Keratinocyte (primary cell): Measurements from ENCODE around the gene GNB3. TPM values are rescaled to one million over a fixed set of nuclear protein-coding genes. Genes with fewer than 3 reads are reported as not detected.
A peak's percentile ranks its signal among the peaks of the same experiment; 100 is the strongest.
"Not testable (repeated sequence)": the region's sequence is repeated elsewhere in the genome, so short reads cannot be mapped to it uniquely, and the experiment has no call there.

ENCODE experiments used
- DNase-seq: peaks from one replicate; pipeline ENCODE4 v3.0.0-alpha.2; 2011; ENCODE audit warnings: low read depth, missing footprints, low spot score
- FAIRE-seq: peaks from 2 replicates; lab custom pipeline; 2011; peaks lifted over from hg19 to GRCh38; lab: Jason Lieb, UNC
- H2AFZ ChIP-seq: 2 replicates; pipeline ENCODE4 v1.6.0; 2012; ENCODE audit warnings: low read length, control low read depth, inconsistent platforms; ENCODE audit not compliant: control insufficient read depth
- H3K27ac ChIP-seq: 2 replicates; pipeline ENCODE4 v1.5.1; 2011; ENCODE audit warnings: low read length; ENCODE audit not compliant: control insufficient read depth, insufficient read depth
- H3K27me3 ChIP-seq: 3 replicates; pipeline ENCODE4 v1.6.0; 2011; ENCODE audit warnings: low read length; ENCODE audit not compliant: control insufficient read depth, insufficient read depth; ENCODE audit errors: extremely low read depth
- H3K36me3 ChIP-seq, 2 experiments: 2 replicates in 1 of 2; 3 replicates in 1 of 2; pipeline ENCODE4 v1.5.1; 2011; ENCODE audit warnings: low read length in 2 of 2, mild to moderate bottlenecking in 1 of 2; ENCODE audit not compliant: control insufficient read depth in 2 of 2, insufficient read depth in 2 of 2; ENCODE audit errors: extremely low read depth in 1 of 2
- H3K4me1 ChIP-seq: 3 replicates; pipeline ENCODE4 v1.5.1; 2011; ENCODE audit warnings: low read length; ENCODE audit not compliant: control insufficient read depth, insufficient read depth; ENCODE audit errors: extremely low read depth
- H3K4me2 ChIP-seq: 3 replicates; pipeline ENCODE4 v1.6.0; 2011; ENCODE audit warnings: low read depth, low read length; ENCODE audit not compliant: control insufficient read depth, insufficient read depth; ENCODE audit errors: extremely low read depth
- H3K4me3 ChIP-seq, 3 experiments: fragments of 200-600 bp in 1 of 3; sonication (generic) in 1 of 3; 2 replicates in 2 of 3; 3 replicates in 1 of 3; pipeline ENCODE4 v1.5.1; 2011 to 2016; ENCODE audit warnings: low read length in 3 of 3, mild to moderate bottlenecking in 3 of 3, control low read depth in 2 of 3, inconsistent platforms in 1 of 3, low read depth in 1 of 3, mixed read lengths in 1 of 3, mixed run types in 1 of 3, moderate library complexity in 1 of 3; ENCODE audit not compliant: control insufficient read depth in 2 of 3, insufficient read depth in 2 of 3; ENCODE audit errors: extremely low read depth in 1 of 3
- H3K79me2 ChIP-seq: 2 replicates; pipeline ENCODE4 v1.6.0; 2012; ENCODE audit warnings: low read length; ENCODE audit not compliant: control insufficient read depth, insufficient read depth
- H3K9ac ChIP-seq: 3 replicates; pipeline ENCODE4 v1.6.0; 2011; ENCODE audit warnings: low read length; ENCODE audit not compliant: control insufficient read depth, insufficient read depth; ENCODE audit errors: extremely low read depth
- H3K9me1 ChIP-seq: 3 replicates; pipeline ENCODE4 v1.6.0; 2011; ENCODE audit warnings: low read length; ENCODE audit not compliant: control insufficient read depth, insufficient read depth; ENCODE audit errors: extremely low read depth
- H3K9me3 ChIP-seq: 2 replicates; pipeline ENCODE4 v1.5.1; 2012; ENCODE audit warnings: low read depth, low read length; ENCODE audit not compliant: control insufficient read depth
- H4K20me1 ChIP-seq: 3 replicates; pipeline ENCODE4 v1.6.0; 2011; ENCODE audit warnings: low read length; ENCODE audit not compliant: control insufficient read depth, insufficient read depth; ENCODE audit errors: extremely low read depth
- CTCF ChIP-seq, 3 experiments: IDR thresholded peaks in 1 of 3; conservative IDR thresholded peaks in 1 of 3; optimal IDR thresholded peaks in 1 of 3; 2 replicates in 2 of 3; 3 replicates in 1 of 3; pipeline versions ENCODE3 to v1.5.1; 2011; ENCODE audit warnings: low read length in 3 of 3, mild to moderate bottlenecking in 3 of 3, moderate library complexity in 2 of 3, control low read depth in 1 of 3, inconsistent platforms in 1 of 3; ENCODE audit not compliant: insufficient read depth in 2 of 3; ENCODE audit errors: extremely low read depth in 1 of 3
- EZH2 ChIP-seq: IDR thresholded peaks from one replicate; pipeline ENCODE4 v1.6.1; 2012; ENCODE audit warnings: inconsistent platforms, mild to moderate bottlenecking, low read length, moderate library complexity
- dilution Hi-C: fragments of 300-500 bp; cut with MboI; formaldehyde crosslinking; loops from one replicate; pipeline ENCODE4 v1.7.0; 2020; ENCODE audit warnings: low sequenced_read_pairs; ENCODE audit not compliant: extremely low pct_ligation_motif_present
- polyA plus RNA-seq, 5 experiments: library from polyadenylated mRNA; depleted of rRNA in 3 of 5; stranded (reverse) in 3 of 5; stranded (forward) in 1 of 5; unstranded in 1 of 5; fragments of >200 nt; gene quantifications; 1 replicate in 1 of 5; 2 replicates in 3 of 5; 3 replicates in 1 of 5; pipeline versions ENCODE4 v1.2.1 to v1.2.3, GENCODE V29; 2011 to 2012; ENCODE audit warnings: missing spikeins in 2 of 5, low read depth in 1 of 5, low replicate concordance in 1 of 5

GNB3 gene
- polyA plus RNA-seq, 1 donor (not counting 4 experiments of a cell fraction or from before 2014, with no cell fraction given) = 0.80 TPM

GRCh38 chr12:6873094-6874014 lies 32.6 kb downstream of the GNB3 start, which contains the start of gene SPSB2:
SPSB2 (minus strand) TSS chr12:6873303; CDS start chr12:6872901, 402 bp downstream.
- Histone ChIP-seq H4K20me1 (peaks cover 22% of the 10 kb centered on the region), H3K79me2 (peaks cover 33% of the 10 kb centered on the region), H3K36me3 (peaks cover 14 to 20% of the 10 kb centered on the region in 2 experiments), H3K4me1 (peaks cover 35% of the 10 kb centered on the region), H3K27me3 (no peaks in the 10 kb centered on the region), H3K9me1 (no peaks in the 10 kb centered on the region), H3K4me2 (peak within 1 kb of the TSS; percentile 98), H2AFZ (peak within 1 kb of the TSS; percentile 56), H3K27ac (peak within 1 kb of the TSS; percentile 63), H3K9me3 (no peaks in the 10 kb centered on the region), H3K4me3 (peak within 1 kb of the TSS; percentile 76 to 92 (median 80)), H3K9ac (peak within 1 kb of the TSS; percentile 90)
- peak; percentile 76 for FAIRE-seq
- DNase-seq = no peak
- TF ChIP-seq CTCF (optimal IDR thresholded peaks at IDR 0.05 in 1 of 3, IDR thresholded peaks at IDR 0.05 in 1 of 3, conservative IDR thresholded peaks at IDR 0.05 in 1 of 3; ENCODE audit: extremely low read depth in 1 of 3, insufficient read depth in 2 of 3, low read length in 3 of 3) = no peak
- no peak for TF ChIP-seq EZH2
- dilution Hi-C loops = no loop called here

- H3K4me1 ChIP-seq = peaks cover 29% of the 10 kb centered on the region
- peak overlapping the region; percentile 29 for H3K9ac ChIP-seq
Observed at GRCh38 chr12:6874015-6874368, 33.3 kb downstream of the GNB3 start.

GRCh38 chr12:6879824-6880223 lies 39.1 kb downstream of the GNB3 start:
- H3K4me3 ChIP-seq, H3K9me1 ChIP-seq, H3K4me2 ChIP-seq, H4K20me1 ChIP-seq, H3K9ac ChIP-seq, dilution Hi-C loops, H3K27me3 ChIP-seq, H3K4me1 ChIP-seq, H3K36me3 ChIP-seq, FAIRE-seq, H3K79me2 ChIP-seq, DNase-seq, H3K9me3 ChIP-seq, H2AFZ ChIP-seq, H3K27ac ChIP-seq: not testable (repeated sequence)

More at GRCh38 chr12:6874015-6874368, 33.3 kb downstream of the GNB3 start:
- H3K9me1 ChIP-seq, H3K9me3 ChIP-seq, dilution Hi-C loops, H3K27ac ChIP-seq, H3K27me3 ChIP-seq, FAIRE-seq, DNase-seq: not testable (repeated sequence)
- Histone ChIP-seq H3K36me3 (peaks cover 14 to 18% of the 10 kb centered on the region in 2 experiments), H3K4me3 (peak overlapping the region in 1 of 3 experiments; percentile 92), H2AFZ (peak overlapping the region; percentile 36), H4K20me1 (peaks cover 17% of the 10 kb centered on the region), H3K4me2 (peak overlapping the region; percentile 98), H3K79me2 (peaks cover 27% of the 10 kb centered on the region)
